GM18507 (cell line): ENCODE results near the gene KRTAP20-4.

Experiments
- DNase-seq: peaks from one replicate; pipeline ENCODE4 v3.0.0; 2011; ENCODE audit warnings: low read depth; ENCODE audit not compliant: insufficient read length; ENCODE audit errors: extremely low spot score
- FAIRE-seq: peaks from 2 replicates; lab custom pipeline; 2011; peaks lifted over from hg19 to GRCh38; lab: Jason Lieb, UNC

KRTAP20-4 gene

GRCh38 chr21:30642564-30642963, 22.1 kb downstream of the KRTAP20-4 start, which contains the start of gene KRTAP20-3:
KRTAP20-3 (plus strand) TSS chr21:30642864.
- FAIRE-seq (no peak), DNase-seq (no peak)

DNA sequence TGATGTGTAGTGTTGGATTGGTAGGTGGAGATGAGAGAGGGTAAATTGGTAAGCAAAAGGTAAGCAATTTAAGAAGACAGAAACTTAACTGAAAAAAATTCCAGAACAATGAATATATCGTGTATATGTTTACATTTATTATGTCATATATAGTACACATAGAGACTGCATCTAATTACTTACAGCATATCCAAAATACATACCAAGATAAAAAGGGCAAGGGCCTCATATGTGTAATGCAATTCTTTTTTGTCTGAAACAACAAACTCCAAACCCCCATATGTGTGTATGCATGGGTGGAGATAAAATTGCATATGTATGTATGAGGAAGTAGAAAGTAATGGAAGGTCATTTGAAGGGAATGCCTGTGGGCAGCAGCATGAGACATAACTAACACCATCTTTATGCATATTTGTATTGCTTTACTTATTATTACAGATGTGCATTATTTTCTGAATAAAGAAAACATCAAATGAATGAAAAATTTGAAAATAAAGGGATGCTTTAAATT, 26.5 kb downstream of the KRTAP20-4 start:
- FAIRE-seq (no peak), DNase-seq (no peak)

DNA sequence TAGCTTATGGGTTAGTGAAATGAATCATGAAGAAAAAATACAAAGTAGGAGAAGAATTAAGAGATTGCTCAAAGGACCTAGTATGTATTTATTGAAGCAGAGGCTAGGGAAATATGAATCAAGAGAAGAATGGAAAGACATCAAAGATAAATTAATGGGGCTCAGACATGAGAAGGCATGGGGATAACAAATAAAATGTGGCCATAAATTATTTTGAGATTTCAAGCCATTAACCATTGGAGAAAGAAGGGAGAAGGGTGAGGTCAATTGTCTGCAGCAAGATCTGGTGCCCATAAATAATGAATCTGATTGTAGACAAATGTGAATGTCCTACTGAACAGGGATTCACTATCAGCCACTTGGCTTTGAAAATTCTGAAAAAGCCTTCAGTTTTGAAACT, 32.5 kb downstream of the KRTAP20-4 start:
- no peak for FAIRE-seq
- DNase-seq = no peak

- DNase-seq = no peak
- FAIRE-seq = no peak
Measured at GRCh38 chr21:30668776-30669175, 48.3 kb downstream of the KRTAP20-4 start.
